ENCODE results near the gene SMAD7.

GRCh38 chr18:48931680-48932461 lies 18.9 kb downstream of the SMAD7 start:
- TF ChIP-seq BHLHE40 (IDR thresholded peaks at IDR 0.05; ENCODE audit: borderline replicate concordance), result no peak
- TF ChIP-seq PKNOX1 (IDR thresholded peaks at IDR 0.05), result peak; percentile 76
- no peak for TF ChIP-seq FOXA1 (IDR thresholded peaks at IDR 0.05)
- TF ChIP-seq FOXK2 (IDR thresholded peaks at IDR 0.05), result no peak
